Endothelial cell (in vitro differentiated cells): ENCODE results near the gene LRIT2. TPM values are rescaled to one million over a fixed set of nuclear protein-coding genes. Genes with fewer than 3 reads are reported as not detected.

Experiments
- DNase-seq: peaks from one replicate; pipeline ENCODE4 v3.0.0; 2021; ENCODE audit warnings: low spot score
- H3K27ac Mint-ChIP-seq: one replicate; pipeline ENCODE4 v1.8.0; 2021; ENCODE audit warnings: mixed read lengths, inconsistent platforms; ENCODE audit not compliant: unreplicated experiment
- H3K27me3 Mint-ChIP-seq: one replicate; pipeline ENCODE4 v1.8.0; 2021; ENCODE audit warnings: mild to moderate bottlenecking, moderate library complexity, mixed read lengths, inconsistent platforms; ENCODE audit not compliant: unreplicated experiment
- H3K36me3 Mint-ChIP-seq: one replicate; pipeline ENCODE4 v1.8.0; 2021; ENCODE audit warnings: mild to moderate bottlenecking, low read depth, mixed read lengths, inconsistent platforms; ENCODE audit not compliant: unreplicated experiment
- H3K4me1 Mint-ChIP-seq: one replicate; pipeline ENCODE4 v1.8.0; 2021; ENCODE audit warnings: mild to moderate bottlenecking, mixed read lengths, inconsistent platforms; ENCODE audit not compliant: unreplicated experiment
- H3K4me3 Mint-ChIP-seq: one replicate; pipeline ENCODE4 v1.8.0; 2021; ENCODE audit warnings: mild to moderate bottlenecking, mixed read lengths, inconsistent platforms; ENCODE audit not compliant: unreplicated experiment
- H3K9me3 Mint-ChIP-seq: one replicate; pipeline ENCODE4 v1.8.0; 2021; ENCODE audit warnings: mixed read lengths, inconsistent platforms; ENCODE audit not compliant: unreplicated experiment
- total RNA-seq: library from RNA; stranded (reverse); fragmentation: NEBNext Ultra II Directional; extraction: Animal tissue kit (Norgen Biotek cat#: 25700); gene quantifications from one replicate; pipeline ENCODE4 v1.2.1, GENCODE V29; 2021; ENCODE audit not compliant: unreplicated experiment
- TF ChIP-seq, protein P1 (sequence below): fragments of 200-600 bp; sonication (generic); IDR thresholded peaks from one replicate; pipeline ENCODE4 v1.5.0; 2021; ENCODE audit warnings: antibody characterized with exemption; ENCODE audit not compliant: unreplicated experiment

LRIT2 gene
- total RNA-seq, 1 donor from 2014 or later: not detected

DNA sequence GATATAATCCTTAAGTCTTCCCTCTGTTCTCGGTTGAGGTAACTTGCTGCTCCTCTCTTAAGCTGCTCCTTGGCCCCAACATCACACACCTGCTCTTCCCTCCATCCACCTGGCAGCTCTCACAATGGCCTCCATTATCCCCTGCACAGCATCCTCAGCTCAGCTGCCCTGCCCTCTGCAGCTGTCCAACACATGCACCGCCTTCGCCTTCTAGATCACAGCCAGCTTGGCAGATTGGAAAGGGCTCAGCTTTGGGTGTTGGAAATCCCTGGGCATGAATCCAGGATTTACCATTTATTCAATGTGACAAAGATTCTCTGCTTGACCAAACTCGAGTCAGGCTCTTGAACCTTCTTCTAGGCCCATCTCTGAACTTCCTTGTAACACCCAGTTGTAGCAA lies 40.1 kb upstream of the LRIT2 start:
- H3K27ac Mint-ChIP-seq: no peak overlapping the region
- H3K27me3 Mint-ChIP-seq: no peaks in the 10 kb centered on the region
- no peak for DNase-seq
- no peaks in the 10 kb centered on the region for H3K9me3 Mint-ChIP-seq
- H3K36me3 Mint-ChIP-seq: no peaks in the 10 kb centered on the region
- peaks cover 15% of the 10 kb centered on the region for H3K4me1 Mint-ChIP-seq
- no peak overlapping the region for H3K4me3 Mint-ChIP-seq
- TF ChIP-seq, protein P1, sequence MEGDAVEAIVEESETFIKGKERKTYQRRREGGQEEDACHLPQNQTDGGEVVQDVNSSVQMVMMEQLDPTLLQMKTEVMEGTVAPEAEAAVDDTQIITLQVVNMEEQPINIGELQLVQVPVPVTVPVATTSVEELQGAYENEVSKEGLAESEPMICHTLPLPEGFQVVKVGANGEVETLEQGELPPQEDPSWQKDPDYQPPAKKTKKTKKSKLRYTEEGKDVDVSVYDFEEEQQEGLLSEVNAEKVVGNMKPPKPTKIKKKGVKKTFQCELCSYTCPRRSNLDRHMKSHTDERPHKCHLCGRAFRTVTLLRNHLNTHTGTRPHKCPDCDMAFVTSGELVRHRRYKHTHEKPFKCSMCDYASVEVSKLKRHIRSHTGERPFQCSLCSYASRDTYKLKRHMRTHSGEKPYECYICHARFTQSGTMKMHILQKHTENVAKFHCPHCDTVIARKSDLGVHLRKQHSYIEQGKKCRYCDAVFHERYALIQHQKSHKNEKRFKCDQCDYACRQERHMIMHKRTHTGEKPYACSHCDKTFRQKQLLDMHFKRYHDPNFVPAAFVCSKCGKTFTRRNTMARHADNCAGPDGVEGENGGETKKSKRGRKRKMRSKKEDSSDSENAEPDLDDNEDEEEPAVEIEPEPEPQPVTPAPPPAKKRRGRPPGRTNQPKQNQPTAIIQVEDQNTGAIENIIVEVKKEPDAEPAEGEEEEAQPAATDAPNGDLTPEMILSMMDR: no peak

DNA sequence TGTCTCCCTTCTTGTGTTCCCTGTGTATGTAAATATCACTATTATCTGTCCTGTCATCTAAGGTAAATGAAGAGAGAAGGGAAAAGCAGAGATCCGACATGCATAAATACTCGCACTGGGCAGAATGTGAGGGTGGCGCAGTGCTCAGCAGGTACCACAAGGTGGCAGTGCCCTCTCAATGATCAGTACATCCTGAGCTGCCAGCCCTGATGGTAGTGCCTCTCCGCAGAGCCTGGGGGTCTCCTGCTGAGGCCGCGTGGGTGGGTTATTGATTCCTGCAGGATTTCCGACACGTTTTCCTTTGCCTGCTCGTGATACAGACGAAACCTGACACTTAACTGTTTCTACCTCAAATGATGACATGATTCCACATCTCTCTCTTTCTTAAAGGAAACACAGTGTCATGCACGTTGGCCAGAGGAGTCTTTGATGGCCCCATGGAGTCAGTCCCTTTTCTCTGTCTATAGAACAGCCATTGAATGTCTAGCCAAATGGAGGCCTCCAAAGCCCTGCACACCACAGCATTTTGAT lies 39.3 kb upstream of the LRIT2 start:
- H3K9me3 Mint-ChIP-seq: no peaks in the 10 kb centered on the region

DNA sequence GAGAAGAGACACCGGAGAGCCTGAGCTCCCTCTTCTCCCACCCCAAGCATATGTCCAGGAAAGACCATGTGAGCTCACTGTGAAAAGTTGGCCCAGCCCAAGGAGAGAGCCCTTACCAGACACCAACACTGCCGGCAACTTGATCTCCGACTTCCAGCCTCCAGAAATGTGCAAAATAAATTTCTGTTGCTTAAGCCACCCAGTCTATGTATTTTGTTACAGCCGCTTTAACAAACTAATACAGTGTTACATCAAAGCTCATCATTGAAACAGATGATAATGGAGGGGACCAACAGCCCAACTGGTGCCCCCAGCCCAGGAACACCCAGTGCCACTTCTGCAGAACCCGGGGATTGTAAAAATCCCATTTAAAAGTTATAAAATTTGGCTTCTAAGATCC lies 38.4 kb upstream of the LRIT2 start:
- H3K4me3 Mint-ChIP-seq: no peak overlapping the region
- H3K4me1 Mint-ChIP-seq: peaks cover 15% of the 10 kb centered on the region
- DNase-seq: no peak
- no peak overlapping the region for H3K27ac Mint-ChIP-seq
- H3K9me3 Mint-ChIP-seq: no peaks in the 10 kb centered on the region
- no peaks in the 10 kb centered on the region for H3K27me3 Mint-ChIP-seq
- TF ChIP-seq, protein P1: no peak
- H3K36me3 Mint-ChIP-seq: no peaks in the 10 kb centered on the region

More for the DNA sequence above, 39.3 kb upstream of the LRIT2 start:
- H3K36me3 Mint-ChIP-seq: no peaks in the 10 kb centered on the region
- TF ChIP-seq, protein P1: peak; percentile 90
- peak; percentile 79 for DNase-seq
- H3K4me3 Mint-ChIP-seq: no peak overlapping the region
- no peak overlapping the region for H3K27ac Mint-ChIP-seq
- no peaks in the 10 kb centered on the region for H3K27me3 Mint-ChIP-seq
- H3K4me1 Mint-ChIP-seq: peaks cover 15% of the 10 kb centered on the region

DNA sequence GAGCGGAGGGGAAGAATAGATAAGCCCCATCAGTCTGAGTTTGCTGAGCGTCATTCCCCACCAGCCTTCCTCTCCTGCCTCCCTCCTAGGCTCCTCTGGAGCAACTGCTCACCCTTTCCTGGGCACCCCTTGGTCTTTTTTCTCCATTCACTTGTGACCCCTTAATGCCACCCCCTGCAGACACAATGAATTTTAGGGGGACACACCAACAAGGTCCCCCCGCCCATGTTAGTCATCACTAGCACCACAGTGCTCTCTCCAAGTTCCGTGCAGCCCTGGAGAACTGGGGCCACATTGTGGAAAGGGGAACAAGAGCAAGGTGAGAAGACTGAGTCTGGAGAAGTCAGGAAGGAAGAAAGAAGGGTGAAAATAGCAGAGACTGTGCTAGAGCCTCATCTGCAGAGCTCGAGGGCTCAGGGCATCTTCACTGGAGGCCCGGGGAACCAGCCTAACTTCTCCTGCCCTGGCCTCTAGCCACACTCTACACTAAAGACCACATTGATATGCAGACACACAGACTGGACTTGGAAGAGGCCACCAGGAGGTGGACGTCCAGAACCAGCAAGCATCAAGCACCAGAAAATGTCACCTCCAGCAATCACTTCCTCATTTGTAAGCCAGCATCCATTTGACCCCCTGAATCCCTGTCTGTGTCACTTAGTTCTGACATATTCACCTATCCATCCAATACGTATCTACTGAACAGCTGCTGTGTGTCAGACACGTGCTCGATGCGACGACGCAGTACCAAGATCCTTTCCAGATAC lies 37.0 kb upstream of the LRIT2 start:
- H3K9me3 Mint-ChIP-seq: no peaks in the 10 kb centered on the region
- peaks cover under 1% of the 10 kb centered on the region for H3K27me3 Mint-ChIP-seq
- DNase-seq: no peak
- H3K4me1 Mint-ChIP-seq: peaks cover 6% of the 10 kb centered on the region
- peak overlapping the region; percentile 22 for H3K27ac Mint-ChIP-seq
- TF ChIP-seq, protein P1: no peak
- no peaks in the 10 kb centered on the region for H3K36me3 Mint-ChIP-seq
- no peak overlapping the region for H3K4me3 Mint-ChIP-seq

DNA sequence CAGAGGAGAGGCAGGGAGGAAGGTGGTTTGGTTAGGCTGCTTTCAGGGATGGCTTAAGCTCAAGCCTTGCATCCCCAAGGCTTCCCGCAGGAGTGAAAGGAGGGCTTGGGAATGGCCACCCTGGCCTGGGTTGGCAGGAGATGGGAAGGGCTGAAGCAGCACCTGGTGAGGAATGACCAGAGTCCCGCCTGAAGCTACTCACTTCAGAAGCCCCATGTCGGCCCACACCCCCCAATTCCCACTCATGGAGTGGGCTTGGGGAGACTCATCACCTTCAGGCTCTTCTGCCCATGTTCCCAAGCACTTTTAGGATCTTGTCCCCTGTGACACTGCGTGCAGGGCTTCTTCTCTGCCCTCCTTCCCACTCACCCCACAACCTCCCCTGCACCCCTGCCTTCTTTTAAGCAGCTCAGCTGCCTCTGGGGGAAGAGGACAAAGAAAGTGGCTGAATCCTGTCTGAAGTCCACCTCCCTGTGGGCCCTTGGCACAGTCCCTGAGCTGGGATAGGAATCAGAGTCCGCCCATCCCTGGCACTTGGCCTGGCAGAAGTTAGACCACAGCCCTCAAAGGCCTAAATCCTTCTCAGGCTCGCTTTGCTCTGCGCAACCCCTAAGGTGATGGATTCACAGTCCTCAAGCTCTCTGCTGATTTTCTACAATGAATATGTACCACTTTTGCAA lies 36.0 kb upstream of the LRIT2 start:
- no peak overlapping the region for H3K27ac Mint-ChIP-seq
- no peak overlapping the region for H3K4me3 Mint-ChIP-seq
- TF ChIP-seq, protein P1: no peak
- peaks cover 6% of the 10 kb centered on the region for H3K4me1 Mint-ChIP-seq
- no peaks in the 10 kb centered on the region for H3K9me3 Mint-ChIP-seq
- H3K27me3 Mint-ChIP-seq: peaks cover 3% of the 10 kb centered on the region
- H3K36me3 Mint-ChIP-seq: no peaks in the 10 kb centered on the region
- no peak for DNase-seq
